Neural progenitor cell (in vitro differentiated cells): Measurements from ENCODE around the gene CEP19. TPM values are rescaled to one million over a fixed set of nuclear protein-coding genes. Genes with fewer than 3 reads are reported as not detected.
"Not testable (repeated sequence)": the region's sequence is repeated elsewhere in the genome, so short reads cannot be mapped to it uniquely, and the experiment has no call there.

Experiments
- DNase-seq: peaks from one replicate; pipeline ENCODE4 v3.0.0-alpha.2; 2016; ENCODE audit warnings: low spot score
- H2AFZ ChIP-seq: fragments of 200-600 bp; sonication (generic); replicated peaks from 2 replicates; pipeline ENCODE4 v1.6.1; 2016; ENCODE audit warnings: antibody characterized with exemption
- H3F3A ChIP-seq: fragments of 200-600 bp; sonication (generic); 2 replicates; pipeline ENCODE4 v1.6.1; 2016; ENCODE audit warnings: antibody characterized with exemption, low read depth
- H3K27ac ChIP-seq: fragments of 200-600 bp; sonication (generic); 2 replicates; pipeline ENCODE4 v1.5.1; 2016; ENCODE audit warnings: mild to moderate bottlenecking
- H3K27me3 ChIP-seq: fragments of 200-600 bp; sonication (generic); 2 replicates; pipeline ENCODE4 v1.6.1; 2016; ENCODE audit warnings: mild to moderate bottlenecking, moderate library complexity
- H3K36me3 ChIP-seq: fragments of 200-600 bp; sonication (generic); 2 replicates; pipeline ENCODE4 v1.5.1; 2016
- H3K4me1 ChIP-seq: fragments of 200-600 bp; sonication (generic); 2 replicates; pipeline ENCODE4 v1.6.1; 2016; ENCODE audit warnings: mixed run types
- H3K4me2 ChIP-seq: fragments of 200-600 bp; sonication (generic); 2 replicates; pipeline ENCODE4 v1.6.1; 2016
- H3K4me3 ChIP-seq: fragments of 200-600 bp; sonication (generic); 2 replicates; pipeline ENCODE4 v1.5.1; 2016
- H3K79me2 ChIP-seq: fragments of 200-600 bp; sonication (generic); 2 replicates; pipeline ENCODE4 v1.6.1; 2016; ENCODE audit warnings: low read depth
- H3K9ac ChIP-seq: fragments of 200-600 bp; sonication (generic); 2 replicates; pipeline ENCODE4 v1.6.1; 2016
- H3K9me3 ChIP-seq: fragments of 200-600 bp; sonication (generic); 2 replicates; pipeline ENCODE4 v1.5.1; 2016; ENCODE audit warnings: low read depth
- H4K20me1 ChIP-seq: fragments of 200-600 bp; sonication (generic); 2 replicates; pipeline ENCODE4 v1.6.1; 2016; ENCODE audit warnings: low read depth
- H3K27ac Mint-ChIP-seq: 3 replicates; pipeline ENCODE4 v1.8.0; 2021; ENCODE audit warnings: mixed read lengths
- H3K27me3 Mint-ChIP-seq: 2 replicates; pipeline ENCODE4 v1.8.0; 2022; ENCODE audit warnings: low read depth, mild to moderate bottlenecking, inconsistent platforms, moderate library complexity, mixed read lengths; ENCODE audit not compliant: insufficient read depth
- H3K36me3 Mint-ChIP-seq: 3 replicates; pipeline ENCODE4 v1.8.0; 2021; ENCODE audit warnings: mixed read lengths
- H3K4me1 Mint-ChIP-seq: 3 replicates; pipeline ENCODE4 v1.8.0; 2021; ENCODE audit warnings: mixed read lengths
- H3K4me3 Mint-ChIP-seq: 3 replicates; pipeline ENCODE4 v1.8.0; 2021; ENCODE audit warnings: mild to moderate bottlenecking, moderate library complexity, mixed read lengths
- H3K9me3 Mint-ChIP-seq: 3 replicates; pipeline ENCODE4 v1.8.0; 2020; ENCODE audit warnings: mixed read lengths
- CTCF ChIP-seq: fragments of 200-600 bp; sonication (generic); IDR thresholded peaks from 2 replicates; pipeline ENCODE4 v1.5.1; 2017; ENCODE audit warnings: antibody characterized with exemption, mild to moderate bottlenecking
- EZH2 ChIP-seq: fragments of 200-600 bp; sonication (generic); IDR thresholded peaks from 2 replicates; pipeline ENCODE4 v1.6.1; 2017; ENCODE audit warnings: antibody characterized with exemption, mild to moderate bottlenecking, moderate library complexity
- EZH2phosphoT487 ChIP-seq: fragments of 200-600 bp; sonication (generic); IDR thresholded peaks from 2 replicates; pipeline ENCODE4 v1.6.1; 2017; ENCODE audit warnings: antibody characterized with exemption
- total RNA-seq: library from RNA; depleted of rRNA; stranded (reverse); fragments of >200 nt; gene quantifications from 2 replicates; pipeline ENCODE4 v1.2.3, GENCODE V29; 2015; ENCODE audit warnings: low replicate concordance

The CEP19 gene
- total RNA-seq, 1 donor from 2014 or later = 7.0 TPM

- no peak overlapping the region for H3K4me2 ChIP-seq
- no peak for TF ChIP-seq EZH2phosphoT487
- no peak for TF ChIP-seq EZH2
- no peak for TF ChIP-seq CTCF
Observed at GRCh38 chr3:196726788-196727675, 15.0 kb upstream of the CEP19 start.

DNA sequence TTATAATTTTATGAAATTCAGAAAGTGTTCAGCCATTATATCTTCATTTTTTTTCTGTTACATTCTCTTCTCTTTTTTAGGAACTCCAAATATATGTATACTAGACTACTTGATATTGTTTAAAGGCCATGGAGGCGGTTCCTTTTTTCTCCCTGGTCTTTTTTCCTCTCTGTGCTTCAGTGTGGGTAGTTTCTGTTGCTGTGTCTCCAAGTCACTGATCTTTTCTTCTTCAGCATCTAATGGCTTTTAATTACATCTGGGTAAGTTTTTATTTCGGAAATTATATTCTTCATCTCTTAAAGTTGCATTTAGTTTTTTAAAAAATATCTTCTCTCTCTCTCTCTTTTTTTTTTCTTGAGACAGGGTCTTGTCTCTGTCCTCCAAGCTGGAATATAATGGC lies 9.0 kb upstream of the CEP19 start:
- peaks cover 40% of the 10 kb centered on the region for H3K36me3 Mint-ChIP-seq
- H3K4me3 ChIP-seq = no peak overlapping the region
- no peak overlapping the region for H3K27ac ChIP-seq
- H3K4me1 ChIP-seq = no peaks in the 10 kb centered on the region
- H4K20me1 ChIP-seq = peaks cover 3% of the 10 kb centered on the region
- H3K36me3 ChIP-seq = peaks cover 19% of the 10 kb centered on the region
- H2AFZ ChIP-seq = no peak overlapping the region
- peaks cover 18% of the 10 kb centered on the region for H3K9me3 Mint-ChIP-seq
- H3K27me3 ChIP-seq = no peaks in the 10 kb centered on the region
- no peaks in the 10 kb centered on the region for H3F3A ChIP-seq
- H3K79me2 ChIP-seq = no peaks in the 10 kb centered on the region
- no peaks in the 10 kb centered on the region for H3K9me3 ChIP-seq
- no peaks in the 10 kb centered on the region for H3K27me3 Mint-ChIP-seq
- no peak overlapping the region for H3K4me3 Mint-ChIP-seq
- no peak overlapping the region for H3K4me2 ChIP-seq
- no peaks in the 10 kb centered on the region for H3K4me1 Mint-ChIP-seq
- no peak overlapping the region for H3K27ac Mint-ChIP-seq
- no peak for TF ChIP-seq EZH2phosphoT487
- TF ChIP-seq EZH2 = no peak
- TF ChIP-seq CTCF = no peak
- no peak overlapping the region for H3K9ac ChIP-seq
- DNase-seq = no peak

More at GRCh38 chr3:196726788-196727675, 15.0 kb upstream of the CEP19 start:
- H3K27me3 Mint-ChIP-seq = peaks cover 2% of the 10 kb centered on the region
- H4K20me1 ChIP-seq = no peaks in the 10 kb centered on the region
- no peak overlapping the region for H3K4me3 ChIP-seq
- H3K27ac Mint-ChIP-seq = no peak overlapping the region
- no peak for DNase-seq
- H3K9me3 ChIP-seq = no peaks in the 10 kb centered on the region
- H3K9ac ChIP-seq = no peak overlapping the region
- H2AFZ ChIP-seq = no peak overlapping the region
- no peak overlapping the region for H3K27ac ChIP-seq
- peaks cover 1% of the 10 kb centered on the region for H3K9me3 Mint-ChIP-seq
- no peaks in the 10 kb centered on the region for H3K79me2 ChIP-seq
- peaks cover 20% of the 10 kb centered on the region for H3K36me3 Mint-ChIP-seq
- no peaks in the 10 kb centered on the region for H3K27me3 ChIP-seq
- H3K4me1 Mint-ChIP-seq = no peaks in the 10 kb centered on the region
- no peak overlapping the region for H3K4me3 Mint-ChIP-seq
- H3K36me3 ChIP-seq = peaks cover 6% of the 10 kb centered on the region
- no peaks in the 10 kb centered on the region for H3K4me1 ChIP-seq
- no peaks in the 10 kb centered on the region for H3F3A ChIP-seq

DNA sequence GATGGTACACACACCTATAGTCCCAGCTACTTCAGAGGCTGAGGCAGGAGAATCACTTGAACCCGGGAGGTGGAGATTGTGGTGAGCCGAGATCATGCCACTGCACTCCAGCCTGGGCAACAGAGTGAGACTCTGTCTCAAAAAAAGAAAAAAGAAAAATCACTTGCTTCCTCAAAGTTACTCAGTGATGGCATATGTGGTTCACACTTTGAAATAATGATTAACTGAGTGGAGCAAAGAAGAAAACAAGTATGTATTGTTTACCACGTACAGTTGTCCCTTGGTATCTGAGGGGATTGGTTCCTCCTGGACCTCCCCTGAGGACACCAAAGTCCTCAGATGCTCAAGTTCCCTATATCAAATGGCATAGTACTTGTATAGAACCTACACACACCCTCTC lies 5.1 kb upstream of the CEP19 start:
- H3K4me2 ChIP-seq, H3K9me3 ChIP-seq, H4K20me1 ChIP-seq, H3K27ac Mint-ChIP-seq, H3K9ac ChIP-seq, DNase-seq, H3K27me3 Mint-ChIP-seq, H2AFZ ChIP-seq, H3K4me3 Mint-ChIP-seq, H3K4me1 ChIP-seq, H3K79me2 ChIP-seq, H3K4me3 ChIP-seq, H3K27ac ChIP-seq, H3K27me3 ChIP-seq, H3F3A ChIP-seq: not testable (repeated sequence)
- Mint-ChIP-seq H3K36me3 (peaks cover 34% of the 10 kb centered on the region), H3K4me1 (peaks cover 12% of the 10 kb centered on the region), H3K9me3 (peaks cover 18% of the 10 kb centered on the region)
- peaks cover 14% of the 10 kb centered on the region for H3K36me3 ChIP-seq
